HepG2 (cell line): ENCODE data around the gene CCNYL1. TPM values are rescaled to one million over a fixed set of nuclear protein-coding genes. Genes with fewer than 3 reads are reported as not detected.

Experiments
- ATAC-seq: fragments of 200-7000 bp; cut with Tn5 transposase; 3 replicates; pipeline ENCODE4 v1.9.1; 2020; ENCODE audit warnings: mild to moderate bottlenecking, moderate library complexity
- BruUV-seq: library from RNA; stranded (reverse); fragments of 400-500 nt; replicated peaks from 2 replicates; lab custom pipeline; 2021; lab: Mats Ljungman, UMichigan
- CTCF ChIA-PET: fragments of 300-600 bp; formaldehyde crosslinking; extraction: SDS; loops from one replicate; lab custom pipeline; 2021; ENCODE audit warnings: low total read pairs, inconsistent platforms, low intra/inter-chr PET ratio; lab: Yijun Ruan, JAX
- POLR2A ChIA-PET: fragments of 350-600 bp; sonication (Branson Sonifier 250); formaldehyde crosslinking; loops from one replicate; lab custom pipeline; 2020; ENCODE audit warnings: antibody characterized with exemption, inconsistent platforms; lab: Yijun Ruan, JAX
- DNase-seq: peaks from one replicate; pipeline ENCODE4 v3.0.0-alpha.2; 2015; ENCODE audit warnings: low spot score
- FAIRE-seq: peaks from 3 replicates; lab custom pipeline; 2011; peaks lifted over from hg19 to GRCh38; lab: Jason Lieb, UNC
- H2AFZ ChIP-seq: one replicate; pipeline ENCODE4 v1.6.1; 2011; ENCODE audit warnings: low read length, inconsistent platforms
- H3K27ac ChIP-seq: fragments of 300-600 bp; 3 replicates; pipeline ENCODE4 v1.8.0; 2011; ENCODE audit warnings: mixed run types, mild to moderate bottlenecking, mixed read lengths, low read length, inconsistent platforms; ENCODE audit not compliant: insufficient read depth; ENCODE audit errors: extremely low read length
- H3K27me3 ChIP-seq, 2 experiments: fragments of 200-600 bp in 1 of 2; 2 replicates in 1 of 2; 3 replicates in 1 of 2; pipeline versions ENCODE4 v1.6.0 to v1.8.0; 2011; ENCODE audit warnings: low read length in 2 of 2, mild to moderate bottlenecking in 2 of 2, moderate library complexity in 2 of 2, inconsistent platforms in 1 of 2; ENCODE audit not compliant: insufficient read depth in 2 of 2, control insufficient read depth in 1 of 2
- H3K36me3 ChIP-seq, 2 experiments: fragments of 200-600 bp in 1 of 2; replicated peaks in 1 of 2; 2 replicates in 1 of 2; 3 replicates in 1 of 2; pipeline versions ENCODE4 v1.5.1 to v1.8.0; 2011; ENCODE audit warnings: low read length in 2 of 2, inconsistent platforms in 1 of 2; ENCODE audit not compliant: insufficient read depth in 2 of 2, control insufficient read depth in 1 of 2
- H3K4me1 ChIP-seq: 2 replicates; pipeline ENCODE4 v1.5.1; 2012; ENCODE audit warnings: low read length, inconsistent platforms; ENCODE audit not compliant: insufficient read depth
- H3K4me2 ChIP-seq: 2 replicates; pipeline ENCODE4 v1.6.0; 2011; ENCODE audit warnings: low read depth, low read length, inconsistent platforms
- H3K4me3 ChIP-seq, 3 experiments: fragments of 200-600 bp in 1 of 3; sonication (generic), shearing (Covaris generic) in 1 of 3; replicated peaks in 1 of 3; 2 replicates each; pipeline ENCODE4 v1.5.1; 2011 to 2016; ENCODE audit warnings: low read length in 3 of 3, inconsistent platforms in 2 of 3, low read depth in 2 of 3, mild to moderate bottlenecking in 2 of 3, control low read depth in 1 of 3, mixed read lengths in 1 of 3; ENCODE audit not compliant: insufficient read depth in 1 of 3
- H3K79me2 ChIP-seq: one replicate; pipeline ENCODE4 v1.6.1; 2011; ENCODE audit warnings: low read length, inconsistent platforms; ENCODE audit not compliant: insufficient read depth
- H3K9ac ChIP-seq: 2 replicates; pipeline ENCODE4 v1.6.0; 2011; ENCODE audit warnings: mild to moderate bottlenecking, low read depth, low read length, inconsistent platforms; ENCODE audit not compliant: insufficient read depth
- H3K9me3 ChIP-seq: 2 replicates; pipeline ENCODE4 v1.5.1; 2012; ENCODE audit warnings: mild to moderate bottlenecking, low read length
- H4K20me1 ChIP-seq: 2 replicates; pipeline ENCODE4 v1.6.0; 2011; ENCODE audit warnings: inconsistent platforms, mild to moderate bottlenecking, low read length, moderate library complexity; ENCODE audit not compliant: insufficient read depth
- NFKBIZ ChIP-seq: IDR thresholded peaks from 2 replicates; pipeline ENCODE4 v1.6.1; 2018; ENCODE audit warnings: missing genetic modification reagents, missing compliant biosample characterization
- REPIN1 ChIP-seq: sonication (generic); formaldehyde crosslinking; IDR thresholded peaks from 2 replicates; pipeline ENCODE4 v1.8.0; 2022; ENCODE audit warnings: missing genetic modification reagents, low read depth, mild to moderate bottlenecking, borderline replicate concordance
- WGBS: methylation state at CpG from one replicate; pipeline ENCODE4 v1.1.6; 2017; ENCODE audit warnings: low lambda C conversion rate; 5-methylcytosine and 5-hydroxymethylcytosine counted together
- in situ Hi-C: cut with HindIII; loops from 2 replicates; pipeline ENCODE4 v1.10.0; 2017; ENCODE audit warnings: low pct_unique_long_range_greater_than_20kb; ENCODE audit not compliant: extremely low pct_ligation_motif_present
- intact Hi-C: fragments of 100-400 bp; cut with micrococcal nuclease; formaldehyde crosslinking; loops from one replicate; pipeline ENCODE4 v1.10.0; 2022; ENCODE audit not compliant: unreplicated experiment
- polyA plus RNA-seq, 8 experiments: library from polyadenylated mRNA; depleted of rRNA in 3 of 8; stranded (reverse) in 7 of 8; unstranded in 1 of 8; fragments of >200 nt; fragmentation: Illumina TruSeq in 4 of 8; extraction: Trizol in 4 of 8; gene quantifications; 2 replicates each; pipeline versions ENCODE4 v1.2.1 to v1.2.3, GENCODE V29; 2011 to 2016; ENCODE audit warnings: low read depth in 4 of 8, missing spikeins in 1 of 8, mixed read lengths in 1 of 8; ENCODE audit not compliant: insufficient read depth in 1 of 8
- total RNA-seq, 5 experiments: library from RNA; depleted of rRNA; stranded (reverse); fragments of >200 nt; fragmentation: Illumina TruSeq; extraction: Trizol; gene quantifications; 2 replicates each; pipeline ENCODE4 v1.2.3, GENCODE V29; 2016; ENCODE audit warnings: low read depth in 1 of 5
- TF ChIP-seq, protein P1 (sequence below): sonication (generic); formaldehyde crosslinking; IDR thresholded peaks from 2 replicates; pipeline ENCODE4 v1.4.0; 2020; ENCODE audit warnings: missing genetic modification reagents
- TF ChIP-seq, protein P2 (sequence below): sonication (generic); formaldehyde crosslinking; IDR thresholded peaks from 2 replicates; pipeline ENCODE4 v1.4.0; 2020; ENCODE audit warnings: missing genetic modification reagents
- TF ChIP-seq, protein P3 (sequence below): sonication (generic); formaldehyde crosslinking; IDR thresholded peaks from 2 replicates; pipeline ENCODE4 v1.5.0; 2020; ENCODE audit warnings: mild to moderate bottlenecking, missing genetic modification reagents, moderate library complexity

The CCNYL1 gene
- total and polyA plus RNA-seq, 2 of the 13 experiments (the other 11 are each of a cell fraction or from before 2014, with no cell fraction given): 12.5 to 16.2 TPM

DNA sequence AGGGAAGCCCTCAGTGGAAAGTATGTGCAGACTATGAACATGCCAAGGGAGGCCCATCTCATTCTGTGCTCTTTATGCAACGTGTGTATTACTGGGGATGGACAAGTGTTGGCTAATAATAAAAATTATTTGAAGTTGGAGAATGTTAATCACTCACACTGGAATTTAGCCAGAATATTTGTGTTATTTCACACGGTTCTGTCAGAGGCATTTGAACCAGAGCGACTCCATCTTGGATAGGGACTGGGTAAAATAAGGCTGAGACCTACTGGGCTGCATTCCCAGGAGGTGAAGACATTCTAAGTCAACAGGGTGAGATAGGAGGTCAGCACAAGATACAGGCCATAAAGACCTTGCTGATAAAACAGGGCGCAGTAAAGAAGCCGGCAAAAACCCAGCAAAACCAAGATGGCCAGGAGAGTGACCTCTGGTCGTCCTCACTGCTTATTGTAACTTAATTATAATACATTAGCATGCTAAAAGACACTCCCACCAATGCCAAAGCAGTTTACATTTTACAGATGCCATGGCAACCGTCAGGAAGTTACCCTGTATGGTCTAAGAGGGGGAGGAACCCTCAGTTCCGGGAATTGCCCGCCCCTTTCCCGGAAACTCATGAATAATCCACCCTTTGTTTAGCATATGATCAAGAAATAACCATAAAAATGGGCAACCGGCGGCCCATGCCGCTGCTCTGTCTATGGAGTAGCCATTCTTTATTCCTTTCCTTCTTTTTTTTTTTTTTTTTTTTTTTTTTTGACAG, 60.8 kb downstream of the CCNYL1 start (continued):
- TF ChIP-seq REPIN1: no peak
- TF ChIP-seq, protein P1, sequence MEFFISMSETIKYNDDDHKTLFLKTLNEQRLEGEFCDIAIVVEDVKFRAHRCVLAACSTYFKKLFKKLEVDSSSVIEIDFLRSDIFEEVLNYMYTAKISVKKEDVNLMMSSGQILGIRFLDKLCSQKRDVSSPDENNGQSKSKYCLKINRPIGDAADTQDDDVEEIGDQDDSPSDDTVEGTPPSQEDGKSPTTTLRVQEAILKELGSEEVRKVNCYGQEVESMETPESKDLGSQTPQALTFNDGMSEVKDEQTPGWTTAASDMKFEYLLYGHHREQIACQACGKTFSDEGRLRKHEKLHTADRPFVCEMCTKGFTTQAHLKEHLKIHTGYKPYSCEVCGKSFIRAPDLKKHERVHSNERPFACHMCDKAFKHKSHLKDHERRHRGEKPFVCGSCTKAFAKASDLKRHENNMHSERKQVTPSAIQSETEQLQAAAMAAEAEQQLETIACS (CRISPR knock-in tag): no peak

DNA sequence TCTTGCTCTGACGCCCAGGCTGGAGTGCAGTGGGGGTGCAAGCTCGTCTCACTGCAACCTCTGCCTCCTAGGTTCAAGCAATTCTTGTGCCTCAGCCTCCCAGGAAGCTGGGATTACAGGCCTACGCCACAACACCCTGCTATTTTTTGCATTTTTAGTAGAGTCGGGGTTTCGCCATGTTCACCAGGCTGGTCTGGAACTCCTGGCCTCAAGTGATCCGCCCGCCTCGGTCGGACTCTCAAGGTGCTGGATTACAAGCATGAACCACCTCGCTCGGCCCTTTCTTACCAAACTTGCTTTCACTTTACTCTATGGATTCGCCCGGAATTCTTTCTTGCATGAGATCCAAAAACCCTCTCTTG, 61.4 kb downstream of the CCNYL1 start:
- peaks cover 15% of the 10 kb centered on the region for H3K79me2 ChIP-seq
- H2AFZ ChIP-seq: no peak overlapping the region
- H3K4me1 ChIP-seq: peaks cover 56% of the 10 kb centered on the region
- 95% methylated on average over 13 of the region's 13 CpGs for WGBS
- ATAC-seq (no peak), DNase-seq (no peak), FAIRE-seq (no peak)
- no TSS peak for BruUV-seq
- in situ Hi-C loops (no loop called here), intact Hi-C loops (no loop called here)
- POLR2A ChIA-PET: interaction anchor here (1.4 to 1.5 kb wide), 2 partner anchors 53 to 73 kb away, joined by 3 read pairs; no protein-coding TSS in a partner anchor
- no peaks in the 10 kb centered on the region; a peak in 1 of 5 replicates for H3K27me3 ChIP-seq
- no peak overlapping the region for H3K4me2 ChIP-seq
- no peak overlapping the region for H3K4me3 ChIP-seq
- H3K9ac ChIP-seq: no peak overlapping the region
- peaks cover 5% of the 10 kb centered on the region; the same call in 1 of the 2 replicates for H4K20me1 ChIP-seq
- CTCF ChIA-PET: no interaction called here
- no peaks in the 10 kb centered on the region for H3K9me3 ChIP-seq
- H3K27ac ChIP-seq: no peak overlapping the region
- H3K36me3 ChIP-seq: peaks cover 0 to 2% of the 10 kb centered on the region in 2 experiments; a peak in 1 of 5 replicates
- TF ChIP-seq, protein P2, sequence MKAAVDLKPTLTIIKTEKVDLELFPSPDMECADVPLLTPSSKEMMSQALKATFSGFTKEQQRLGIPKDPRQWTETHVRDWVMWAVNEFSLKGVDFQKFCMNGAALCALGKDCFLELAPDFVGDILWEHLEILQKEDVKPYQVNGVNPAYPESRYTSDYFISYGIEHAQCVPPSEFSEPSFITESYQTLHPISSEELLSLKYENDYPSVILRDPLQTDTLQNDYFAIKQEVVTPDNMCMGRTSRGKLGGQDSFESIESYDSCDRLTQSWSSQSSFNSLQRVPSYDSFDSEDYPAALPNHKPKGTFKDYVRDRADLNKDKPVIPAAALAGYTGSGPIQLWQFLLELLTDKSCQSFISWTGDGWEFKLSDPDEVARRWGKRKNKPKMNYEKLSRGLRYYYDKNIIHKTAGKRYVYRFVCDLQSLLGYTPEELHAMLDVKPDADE (CRISPR knock-in tag): no peak
- TF ChIP-seq, protein P3, sequence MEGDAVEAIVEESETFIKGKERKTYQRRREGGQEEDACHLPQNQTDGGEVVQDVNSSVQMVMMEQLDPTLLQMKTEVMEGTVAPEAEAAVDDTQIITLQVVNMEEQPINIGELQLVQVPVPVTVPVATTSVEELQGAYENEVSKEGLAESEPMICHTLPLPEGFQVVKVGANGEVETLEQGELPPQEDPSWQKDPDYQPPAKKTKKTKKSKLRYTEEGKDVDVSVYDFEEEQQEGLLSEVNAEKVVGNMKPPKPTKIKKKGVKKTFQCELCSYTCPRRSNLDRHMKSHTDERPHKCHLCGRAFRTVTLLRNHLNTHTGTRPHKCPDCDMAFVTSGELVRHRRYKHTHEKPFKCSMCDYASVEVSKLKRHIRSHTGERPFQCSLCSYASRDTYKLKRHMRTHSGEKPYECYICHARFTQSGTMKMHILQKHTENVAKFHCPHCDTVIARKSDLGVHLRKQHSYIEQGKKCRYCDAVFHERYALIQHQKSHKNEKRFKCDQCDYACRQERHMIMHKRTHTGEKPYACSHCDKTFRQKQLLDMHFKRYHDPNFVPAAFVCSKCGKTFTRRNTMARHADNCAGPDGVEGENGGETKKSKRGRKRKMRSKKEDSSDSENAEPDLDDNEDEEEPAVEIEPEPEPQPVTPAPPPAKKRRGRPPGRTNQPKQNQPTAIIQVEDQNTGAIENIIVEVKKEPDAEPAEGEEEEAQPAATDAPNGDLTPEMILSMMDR: no peak
- TF ChIP-seq NFKBIZ (CRISPR knock-in tag): no peak
- TF ChIP-seq, all 625 proteins: peak for 0
